Naive thymus-derived CD4-positive, alpha-beta T cell (primary cell): Measurements from ENCODE around the gene LDLRAD4. TPM values are rescaled to one million over a fixed set of nuclear protein-coding genes. Genes with fewer than 3 reads are reported as not detected.

ENCODE experiments used
- ATAC-seq: fragments of 150-1000 bp; cut with Tn5 transposase; 2 replicates; pipeline ENCODE4 v1.10.0; 2021; ENCODE audit warnings: mild to moderate bottlenecking, moderate library complexity
- CTCF ChIA-PET: fragments of 350-600 bp; sonication (Branson Sonifier 250); formaldehyde crosslinking; loops from one replicate; lab custom pipeline; 2021; ENCODE audit warnings: antibody characterized with exemption; lab: Charles Lee
- POLR2A ChIA-PET: fragments of 350-600 bp; sonication (Branson Sonifier 250); formaldehyde crosslinking; loops from one replicate; lab custom pipeline; 2021; ENCODE audit warnings: antibody characterized with exemption, inconsistent platforms; lab: Charles Lee
- DNase-seq, 9 donors: peaks; one replicate each; pipeline versions ENCODE4 v3.0.0 to v3.0.0-alpha.2; 2020 to 2022; ENCODE audit warnings: mixed read lengths in 1 of 9
- H3K27ac ChIP-seq: one replicate; pipeline ENCODE4 v1.7.0; 2013; ENCODE audit warnings: mild to moderate bottlenecking, low read depth, low read length, moderate library complexity
- H3K27me3 ChIP-seq, 2 donors: one replicate each; pipeline ENCODE4 v1.7.0; 2013; ENCODE audit warnings: low read length in 2 of 2, mild to moderate bottlenecking in 2 of 2, moderate library complexity in 2 of 2; ENCODE audit not compliant: control insufficient read depth in 2 of 2, insufficient read depth in 2 of 2
- H3K36me3 ChIP-seq, 3 experiments: 1 replicate in 2 of 3; 2 replicates in 1 of 3; pipeline ENCODE4 v1.7.0; 2013; ENCODE audit warnings: low read length in 3 of 3, mild to moderate bottlenecking in 3 of 3, moderate library complexity in 1 of 3; ENCODE audit not compliant: insufficient read depth in 3 of 3, control insufficient read depth in 2 of 3
- H3K4me1 ChIP-seq, 2 donors: one replicate each; pipeline ENCODE4 v1.7.0; 2013; ENCODE audit warnings: low read length in 2 of 2, mild to moderate bottlenecking in 2 of 2, moderate library complexity in 1 of 2; ENCODE audit not compliant: control insufficient read depth in 2 of 2, insufficient read depth in 2 of 2
- H3K4me3 ChIP-seq: 2 replicates; pipeline ENCODE4 v1.7.0; 2013; ENCODE audit warnings: mild to moderate bottlenecking, low read length
- H3K9me3 ChIP-seq, 3 experiments: 1 replicate in 2 of 3; 2 replicates in 1 of 3; pipeline ENCODE4 v1.7.0; 2013; ENCODE audit warnings: low read length in 3 of 3; ENCODE audit not compliant: control insufficient read depth in 2 of 3
- H3K27ac Mint-ChIP-seq, 9 donors: one replicate each; pipeline ENCODE4 v1.8.0; 2020 to 2022; ENCODE audit warnings: mixed read lengths in 9 of 9, mild to moderate bottlenecking in 8 of 9, moderate library complexity in 5 of 9, inconsistent platforms in 2 of 9
- H3K27me3 Mint-ChIP-seq, 5 donors: one replicate each; pipeline ENCODE4 v1.8.0; 2021 to 2022; ENCODE audit warnings: mixed read lengths in 5 of 5, mild to moderate bottlenecking in 1 of 5
- H3K36me3 Mint-ChIP-seq, 5 donors: one replicate each; pipeline ENCODE4 v1.8.0; 2020 to 2022; ENCODE audit warnings: mixed read lengths in 5 of 5, mild to moderate bottlenecking in 3 of 5, inconsistent platforms in 1 of 5
- H3K4me1 Mint-ChIP-seq, 7 donors: one replicate each; pipeline ENCODE4 v1.8.0; 2020 to 2022; ENCODE audit warnings: mixed read lengths in 7 of 7, mild to moderate bottlenecking in 3 of 7, inconsistent platforms in 1 of 7
- H3K4me3 Mint-ChIP-seq, 10 donors: one replicate each; pipeline ENCODE4 v1.8.0; 2020 to 2022; ENCODE audit warnings: mild to moderate bottlenecking in 10 of 10, mixed read lengths in 10 of 10, moderate library complexity in 6 of 10, inconsistent platforms in 2 of 10
- H3K9me3 Mint-ChIP-seq, 11 donors: one replicate each; pipeline ENCODE4 v1.8.0; 2020 to 2022; ENCODE audit warnings: mixed read lengths in 11 of 11, mild to moderate bottlenecking in 4 of 11, inconsistent platforms in 1 of 11, moderate library complexity in 1 of 11
- intact Hi-C, 2 donors: fragments of 100-400 bp; cut with micrococcal nuclease; formaldehyde crosslinking; loops; one replicate each; pipeline ENCODE4 v1.15.1; 2023
- polyA plus RNA-seq, 2 donors: library from polyadenylated mRNA; unstranded; fragments of 300-500 nt; fragmentation: Illumina TruSeq; gene quantifications; one replicate each; pipeline ENCODE4 v1.2.3, GENCODE V29; 2021
- total RNA-seq, 6 experiments: library from RNA in 5 of 6; stranded (reverse) in 5 of 6; gene quantifications; 1 replicate in 5 of 6; 2 replicates in 1 of 6; pipeline ENCODE4 v1.2.3 and lab custom pipeline; 2021 to 2026

The LDLRAD4 gene
- total and polyA plus RNA-seq, 7 experiments from 2014 or later = 13.0 to 84.3 (median 53.7) TPM

- Mint-ChIP-seq H3K36me3 (peaks cover 9 to 50% (median 18%) of the 10 kb centered on the region in 5 donors), H3K9me3 (peaks cover 0 to 4% (median 0%) of the 10 kb centered on the region in 11 donors), H3K27ac (peak overlapping the region in 4 of 9 donors; percentile 20 to 66 (median 44)), H3K4me3 (peak overlapping the region in 1 of 10 donors; percentile 12), H3K4me1 (peaks cover 38 to 69% (median 62%) of the 10 kb centered on the region in 7 donors), H3K27me3 (no peaks in the 10 kb centered on the region)
- Histone ChIP-seq H3K36me3 (peaks cover 0 to 13% (median 0%) of the 10 kb centered on the region in 3 experiments), H3K4me1 (no peaks in the 10 kb centered on the region), H3K27me3 (no peaks in the 10 kb centered on the region), H3K27ac (no peak overlapping the region), H3K4me3 (no peak overlapping the region), H3K9me3 (no peaks in the 10 kb centered on the region)
- DNase-seq (no peak), ATAC-seq (no peak)
- ChIA-PET POLR2A (no interaction called here), CTCF (no interaction called here)
- intact Hi-C loops = no loop called here
These were observed 369.4 kb downstream of the LDLRAD4 start for GRCh38 chr18:13587937-13588336.

- POLR2A ChIA-PET = no interaction called here
- Histone ChIP-seq H3K4me3 (no peak overlapping the region), H3K27ac (no peak overlapping the region), H3K4me1 (no peaks in the 10 kb centered on the region), H3K36me3 (peaks cover 0 to 4% (median 0%) of the 10 kb centered on the region in 3 experiments), H3K9me3 (no peaks in the 10 kb centered on the region), H3K27me3 (no peaks in the 10 kb centered on the region)
- Mint-ChIP-seq H3K4me3 (peak overlapping the region in 1 of 10 donors; percentile 22), H3K9me3 (peaks cover 0 to 10% (median 4%) of the 10 kb centered on the region in 11 donors), H3K27ac (peak overlapping the region in 3 of 9 donors; percentile 51 to 93 (median 81)), H3K27me3 (no peaks in the 10 kb centered on the region), H3K36me3 (peaks cover 4 to 52% (median 20%) of the 10 kb centered on the region in 5 donors), H3K4me1 (peaks cover 36 to 74% (median 62%) of the 10 kb centered on the region in 7 donors)
- DNase-seq (no peak), ATAC-seq (no peak)
- intact Hi-C loops = no loop called here
- CTCF ChIA-PET = no interaction called here
These were observed 370.8 kb downstream of the LDLRAD4 start for GRCh38 chr18:13589316-13589715.

- peaks cover 34 to 69% (median 59%) of the 10 kb centered on the region in 7 donors for H3K4me1 Mint-ChIP-seq
- H3K4me3 Mint-ChIP-seq = peak overlapping the region in 2 of 10 donors; percentile 34 to 51
- Histone ChIP-seq H3K4me3 (no peak overlapping the region), H3K27ac (no peak overlapping the region), H3K9me3 (no peaks in the 10 kb centered on the region), H3K4me1 (no peaks in the 10 kb centered on the region), H3K27me3 (no peaks in the 10 kb centered on the region), H3K36me3 (no peaks in the 10 kb centered on the region)
- peaks cover 0 to 16% (median 4%) of the 10 kb centered on the region in 11 donors for H3K9me3 Mint-ChIP-seq
- peaks cover 0 to 49% (median 20%) of the 10 kb centered on the region in 5 donors for H3K36me3 Mint-ChIP-seq
- no peak for DNase-seq
- ATAC-seq = no peak
- intact Hi-C loops = no loop called here
- peak overlapping the region in 5 of 9 donors; percentile 8 to 93 (median 81) for H3K27ac Mint-ChIP-seq
- ChIA-PET POLR2A (no interaction called here), CTCF (no interaction called here)
- H3K27me3 Mint-ChIP-seq = no peaks in the 10 kb centered on the region
These were observed 371.4 kb downstream of the LDLRAD4 start for GRCh38 chr18:13589943-13590342.

- no peaks in the 10 kb centered on the region for H3K27me3 ChIP-seq
- peaks cover 4 to 39% (median 23%) of the 10 kb centered on the region in 11 donors for H3K9me3 Mint-ChIP-seq
- no peak overlapping the region for H3K4me3 ChIP-seq
- H3K9me3 ChIP-seq = peaks cover 3 to 20% (median 11%) of the 10 kb centered on the region in 3 experiments
- CTCF ChIA-PET = no interaction called here
- DNase-seq (no peak), ATAC-seq (no peak)
- no peaks in the 10 kb centered on the region for H3K27me3 Mint-ChIP-seq
- no peaks in the 10 kb centered on the region for H3K4me1 ChIP-seq
- H3K27ac Mint-ChIP-seq = peak overlapping the region in 2 of 9 donors; percentile 36 to 42
- peaks cover 24 to 56% (median 48%) of the 10 kb centered on the region in 7 donors for H3K4me1 Mint-ChIP-seq
- peaks cover 10 to 58% (median 40%) of the 10 kb centered on the region in 5 donors for H3K36me3 Mint-ChIP-seq
- intact Hi-C loops = no loop called here
- H3K27ac ChIP-seq = no peak overlapping the region
- H3K4me3 Mint-ChIP-seq = no peak overlapping the region
- H3K36me3 ChIP-seq = no peaks in the 10 kb centered on the region
- POLR2A ChIA-PET = no interaction called here
These were observed 373.7 kb downstream of the LDLRAD4 start for GRCh38 chr18:13592246-13592645.

GRCh38 chr18:13594551-13594950 is 376.0 kb downstream of the LDLRAD4 start:
- Histone ChIP-seq H3K27me3 (no peaks in the 10 kb centered on the region), H3K27ac (no peak overlapping the region), H3K36me3 (no peaks in the 10 kb centered on the region), H3K4me1 (no peaks in the 10 kb centered on the region), H3K9me3 (peaks cover 6 to 32% (median 13%) of the 10 kb centered on the region in 3 experiments), H3K4me3 (no peak overlapping the region)
- Mint-ChIP-seq H3K27ac (peak overlapping the region in 2 of 9 donors; percentile 15 to 32), H3K36me3 (peaks cover 19 to 67% (median 53%) of the 10 kb centered on the region in 5 donors), H3K9me3 (peaks cover 15 to 53% (median 36%) of the 10 kb centered on the region in 11 donors), H3K4me3 (no peak overlapping the region), H3K27me3 (no peaks in the 10 kb centered on the region), H3K4me1 (peaks cover 23 to 44% (median 40%) of the 10 kb centered on the region in 7 donors)
- DNase-seq = no peak
- ATAC-seq = no peak
- intact Hi-C loops = no loop called here
- POLR2A ChIA-PET = no interaction called here
- CTCF ChIA-PET = no interaction called here

GRCh38 chr18:13597068-13597467 is 378.5 kb downstream of the LDLRAD4 start:
- intact Hi-C loops = loop anchor here in 1 of 2 donors (2.0 kb wide), 1 partner anchor 16 kb away; no protein-coding TSS in a partner anchor
- Mint-ChIP-seq H3K27me3 (no peaks in the 10 kb centered on the region), H3K9me3 (peaks cover 15 to 53% (median 36%) of the 10 kb centered on the region in 11 donors), H3K4me1 (peaks cover 0 to 19% (median 15%) of the 10 kb centered on the region in 7 donors), H3K4me3 (peak overlapping the region in 1 of 10 donors; percentile 4), H3K27ac (no peak overlapping the region), H3K36me3 (peaks cover 19 to 65% (median 63%) of the 10 kb centered on the region in 5 donors)
- ChIA-PET CTCF (no interaction called here), POLR2A (no interaction called here)
- Histone ChIP-seq H3K9me3 (peaks cover 6 to 32% (median 13%) of the 10 kb centered on the region in 3 experiments), H3K4me1 (no peaks in the 10 kb centered on the region), H3K4me3 (no peak overlapping the region), H3K36me3 (no peaks in the 10 kb centered on the region), H3K27me3 (no peaks in the 10 kb centered on the region), H3K27ac (no peak overlapping the region)
- DNase-seq (no peak), ATAC-seq (no peak)
